Ascending aorta (tissue), 2 donors: ENCODE results near the gene ITGA2B. TPM values are rescaled to one million over a fixed set of nuclear protein-coding genes. Genes with fewer than 3 reads are reported as not detected.
"Not testable (repeated sequence)": the region's sequence is repeated elsewhere in the genome, so short reads cannot be mapped to it uniquely, and the experiment has no call there.

Experiments used
- DNase-seq, 2 donors: peaks; one replicate each; pipeline ENCODE4 v3.0.0-alpha.2; 2019; ENCODE audit warnings: low spot score in 2 of 2
- H3K27ac ChIP-seq, 2 donors: fragments of 200-600 bp; sonication (generic); one replicate each; pipeline ENCODE4 v1.5.1; 2016 to 2017; ENCODE audit warnings: mild to moderate bottlenecking in 1 of 2
- H3K27me3 ChIP-seq: fragments of 200-600 bp; sonication (generic); one replicate; pipeline ENCODE4 v1.5.1; 2017
- H3K36me3 ChIP-seq, 2 donors: fragments of 200-600 bp; sonication (generic); one replicate each; pipeline ENCODE4 v1.5.1; 2016
- H3K4me1 ChIP-seq, 2 donors: fragments of 200-600 bp; sonication (generic); one replicate each; pipeline ENCODE4 v1.5.1; 2016 to 2017; ENCODE audit warnings: mild to moderate bottlenecking in 1 of 2
- H3K4me3 ChIP-seq, 2 donors: fragments of 200-600 bp; sonication (generic); one replicate each; pipeline ENCODE4 v1.5.1; 2016 to 2017; ENCODE audit warnings: mild to moderate bottlenecking in 1 of 2
- H3K9me3 ChIP-seq, 2 donors: fragments of 200-600 bp; sonication (generic); one replicate each; pipeline ENCODE4 v1.5.1; 2016
- intact Hi-C: fragments of 100-400 bp; cut with DNase I; formaldehyde crosslinking; loops from one replicate; pipeline ENCODE4 v1.15.1; 2023
- total RNA-seq: library from RNA; depleted of rRNA; stranded (reverse); fragments of >200 nt; gene quantifications from one replicate; pipeline ENCODE4 v1.1.0, GENCODE V29; 2016
- TF ChIP-seq, protein P1 (sequence below), 3 experiments: fragments of 200-600 bp in 2 of 3; fragments of 450-650 bp in 1 of 3; sonication (generic) in 2 of 3; IDR thresholded peaks; one replicate each; pipeline ENCODE4 v1.5.1; 2016 to 2019; ENCODE audit warnings: antibody characterized with exemption in 3 of 3, mild to moderate bottlenecking in 1 of 3, moderate library complexity in 1 of 3

ITGA2B gene
- total RNA-seq, 1 donor from 2014 or later = not detected

DNA sequence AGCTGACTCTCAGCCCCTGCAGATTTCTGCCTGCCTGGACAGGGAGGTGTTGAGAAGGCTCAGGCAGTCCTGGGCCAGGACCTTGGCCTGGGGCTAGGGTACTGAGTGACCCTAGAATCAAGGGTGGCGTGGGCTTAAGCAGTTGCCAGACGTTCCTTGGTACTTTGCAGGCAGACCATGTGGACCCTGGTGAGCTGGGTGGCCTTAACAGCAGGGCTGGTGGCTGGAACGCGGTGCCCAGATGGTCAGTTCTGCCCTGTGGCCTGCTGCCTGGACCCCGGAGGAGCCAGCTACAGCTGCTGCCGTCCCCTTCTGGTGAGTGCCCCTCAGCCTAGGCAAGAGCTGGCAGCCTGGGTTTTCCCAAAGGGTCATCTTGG, 40.5 kb downstream of the ITGA2B start:
- intact Hi-C loops = no loop called here
- H3K4me1 ChIP-seq = peaks cover 6 to 10% of the 10 kb centered on the region in 2 donors
- peaks cover 29 to 37% of the 10 kb centered on the region in 2 donors for H3K36me3 ChIP-seq
- H3K27ac ChIP-seq = no peak overlapping the region
- TF ChIP-seq, protein P1, sequence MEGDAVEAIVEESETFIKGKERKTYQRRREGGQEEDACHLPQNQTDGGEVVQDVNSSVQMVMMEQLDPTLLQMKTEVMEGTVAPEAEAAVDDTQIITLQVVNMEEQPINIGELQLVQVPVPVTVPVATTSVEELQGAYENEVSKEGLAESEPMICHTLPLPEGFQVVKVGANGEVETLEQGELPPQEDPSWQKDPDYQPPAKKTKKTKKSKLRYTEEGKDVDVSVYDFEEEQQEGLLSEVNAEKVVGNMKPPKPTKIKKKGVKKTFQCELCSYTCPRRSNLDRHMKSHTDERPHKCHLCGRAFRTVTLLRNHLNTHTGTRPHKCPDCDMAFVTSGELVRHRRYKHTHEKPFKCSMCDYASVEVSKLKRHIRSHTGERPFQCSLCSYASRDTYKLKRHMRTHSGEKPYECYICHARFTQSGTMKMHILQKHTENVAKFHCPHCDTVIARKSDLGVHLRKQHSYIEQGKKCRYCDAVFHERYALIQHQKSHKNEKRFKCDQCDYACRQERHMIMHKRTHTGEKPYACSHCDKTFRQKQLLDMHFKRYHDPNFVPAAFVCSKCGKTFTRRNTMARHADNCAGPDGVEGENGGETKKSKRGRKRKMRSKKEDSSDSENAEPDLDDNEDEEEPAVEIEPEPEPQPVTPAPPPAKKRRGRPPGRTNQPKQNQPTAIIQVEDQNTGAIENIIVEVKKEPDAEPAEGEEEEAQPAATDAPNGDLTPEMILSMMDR (IDR thresholded peaks at IDR 0.05) = no peak
- H3K4me3 ChIP-seq = no peak overlapping the region
- no peak for DNase-seq
- no peaks in the 10 kb centered on the region for H3K27me3 ChIP-seq
- H3K9me3 ChIP-seq = no peaks in the 10 kb centered on the region

DNA sequence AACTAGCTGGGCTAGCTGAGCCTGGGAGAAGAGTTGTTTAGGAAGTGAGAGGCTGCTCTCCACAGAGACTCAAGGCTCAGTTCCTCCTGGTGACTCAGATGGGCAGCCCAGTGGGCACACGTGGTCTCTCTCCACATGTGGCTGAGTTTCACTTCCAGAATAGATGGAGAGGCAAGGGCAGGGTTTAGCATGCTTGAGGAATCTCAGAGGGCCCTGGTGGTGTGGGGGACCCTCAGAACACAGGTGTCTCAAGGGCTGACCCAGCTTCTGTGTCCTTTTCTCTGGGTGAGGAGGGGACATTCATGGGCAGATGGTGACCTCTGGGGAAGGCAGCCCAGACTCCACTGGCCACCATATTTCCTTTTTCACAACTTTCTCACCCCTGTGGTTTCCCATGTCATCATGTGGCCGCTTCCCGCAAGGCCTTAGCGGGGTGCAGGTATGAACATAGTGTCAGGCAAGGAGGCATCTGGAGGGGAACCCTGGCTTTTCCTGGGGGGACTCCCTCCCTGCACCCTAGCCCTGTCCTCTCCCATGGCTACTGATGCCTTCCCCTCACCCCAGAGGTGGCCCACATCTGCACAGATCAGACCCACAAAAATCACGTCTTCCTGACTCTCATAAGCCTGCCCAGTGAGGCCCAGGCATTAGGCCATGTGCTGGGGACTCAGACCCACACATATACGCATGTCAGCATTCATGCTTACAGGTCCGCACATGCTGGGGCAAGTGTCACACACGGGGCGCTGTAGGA, 41.0 kb downstream of the ITGA2B start:
- no peak for DNase-seq
- H3K27me3 ChIP-seq = no peaks in the 10 kb centered on the region
- no peaks in the 10 kb centered on the region for H3K9me3 ChIP-seq
- no peak overlapping the region for H3K27ac ChIP-seq
- intact Hi-C loops = no loop called here
- peaks cover 6 to 10% of the 10 kb centered on the region in 2 donors for H3K4me1 ChIP-seq
- H3K36me3 ChIP-seq = peaks cover 29 to 37% of the 10 kb centered on the region in 2 donors
- no peak overlapping the region for H3K4me3 ChIP-seq
- TF ChIP-seq, protein P1 (IDR thresholded peaks at IDR 0.05) = no peak

DNA sequence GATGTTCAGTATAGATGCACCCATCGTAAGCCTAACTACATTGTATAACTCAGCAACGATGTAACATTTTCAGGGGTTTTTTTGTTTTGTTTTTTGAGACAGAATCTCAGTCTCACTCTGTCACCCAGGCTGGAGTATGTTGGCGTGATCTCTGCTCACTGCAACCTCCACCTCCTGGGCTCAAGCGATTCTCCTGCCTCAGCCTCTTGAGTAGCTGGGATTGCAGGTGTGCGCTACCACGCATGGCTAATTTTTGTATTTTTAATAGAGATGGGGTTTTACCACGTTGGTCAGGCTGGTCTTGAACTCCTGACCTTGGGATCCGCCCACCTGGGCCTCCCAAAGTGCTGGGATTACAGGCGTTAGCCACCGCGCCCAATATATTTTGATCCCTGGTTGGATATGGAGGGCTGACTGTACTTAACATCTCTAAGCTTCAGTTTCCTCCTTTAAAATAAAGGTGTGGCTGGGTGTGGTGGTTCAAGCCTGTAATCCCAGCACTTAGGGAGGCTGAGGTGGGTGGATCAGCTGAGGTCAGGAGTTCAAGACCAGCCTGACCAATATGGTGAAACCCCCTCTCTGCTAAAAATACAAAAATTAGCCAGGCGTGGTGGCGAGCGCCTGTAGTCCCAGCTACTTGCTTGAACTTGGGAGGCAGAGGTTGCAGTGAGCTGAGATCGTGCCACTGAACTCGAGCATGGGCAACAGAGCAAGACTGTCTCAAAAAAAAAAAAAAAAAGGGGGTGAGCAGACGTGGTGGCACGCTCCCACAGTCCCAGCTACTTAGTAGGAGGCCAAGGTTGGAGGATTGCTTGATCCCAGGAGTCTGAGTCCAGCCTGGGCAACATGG, 42.0 kb downstream of the ITGA2B start:
- H3K4me3 ChIP-seq, H3K27me3 ChIP-seq, H3K9me3 ChIP-seq, H3K27ac ChIP-seq, DNase-seq, H3K4me1 ChIP-seq, intact Hi-C loops: not testable (repeated sequence)
- H3K36me3 ChIP-seq = peaks cover 26 to 32% of the 10 kb centered on the region in 2 donors

DNA sequence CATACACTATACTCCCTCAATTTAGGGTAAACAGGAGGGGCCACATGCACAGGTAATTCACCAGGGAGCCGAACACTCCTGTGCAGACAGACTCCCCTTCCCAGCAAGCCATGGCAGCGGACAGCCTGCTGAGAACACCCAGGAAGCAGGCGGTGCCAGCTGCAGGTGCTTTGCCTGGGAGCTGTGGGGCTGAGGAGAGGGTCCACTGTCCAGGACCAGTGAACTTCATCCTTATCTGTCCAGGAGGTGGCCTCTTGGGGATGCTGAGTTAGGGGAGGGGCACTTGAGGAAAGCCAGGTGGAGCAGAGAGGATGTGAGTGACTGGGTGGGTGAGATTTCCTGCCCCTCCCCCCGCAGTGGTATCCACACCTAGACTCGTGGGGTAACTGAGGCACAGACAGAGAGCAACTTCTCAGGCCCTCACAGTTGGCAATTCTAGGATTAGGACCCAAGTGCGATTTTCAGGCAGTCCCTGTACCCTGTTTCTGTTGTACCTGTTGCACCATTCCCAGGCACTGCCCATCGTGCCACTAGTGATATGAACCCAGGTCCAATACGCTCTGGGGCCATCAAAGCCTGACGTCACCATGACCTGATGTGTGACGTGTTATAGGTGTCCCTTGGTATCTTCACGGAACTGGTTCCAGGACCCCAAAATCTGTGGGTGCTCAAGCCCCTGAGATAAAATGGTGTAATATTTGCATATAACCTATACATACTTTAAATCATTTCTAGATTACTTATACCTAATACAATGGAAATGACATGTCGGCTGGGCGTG, 43.2 kb downstream of the ITGA2B start:
- TF ChIP-seq, protein P1 (IDR thresholded peaks at IDR 0.05) = no peak
- Histone ChIP-seq H3K36me3 (peaks cover 18 to 20% of the 10 kb centered on the region in 2 donors), H3K27me3 (no peaks in the 10 kb centered on the region), H3K4me1 (peaks cover 6 to 10% of the 10 kb centered on the region in 2 donors), H3K4me3 (peak overlapping the region; percentile 79 to 89), H3K27ac (peak overlapping the region in 1 of 2 donors; percentile 79), H3K9me3 (no peaks in the 10 kb centered on the region)
- intact Hi-C loops = no loop called here
- DNase-seq = no peak

DNA sequence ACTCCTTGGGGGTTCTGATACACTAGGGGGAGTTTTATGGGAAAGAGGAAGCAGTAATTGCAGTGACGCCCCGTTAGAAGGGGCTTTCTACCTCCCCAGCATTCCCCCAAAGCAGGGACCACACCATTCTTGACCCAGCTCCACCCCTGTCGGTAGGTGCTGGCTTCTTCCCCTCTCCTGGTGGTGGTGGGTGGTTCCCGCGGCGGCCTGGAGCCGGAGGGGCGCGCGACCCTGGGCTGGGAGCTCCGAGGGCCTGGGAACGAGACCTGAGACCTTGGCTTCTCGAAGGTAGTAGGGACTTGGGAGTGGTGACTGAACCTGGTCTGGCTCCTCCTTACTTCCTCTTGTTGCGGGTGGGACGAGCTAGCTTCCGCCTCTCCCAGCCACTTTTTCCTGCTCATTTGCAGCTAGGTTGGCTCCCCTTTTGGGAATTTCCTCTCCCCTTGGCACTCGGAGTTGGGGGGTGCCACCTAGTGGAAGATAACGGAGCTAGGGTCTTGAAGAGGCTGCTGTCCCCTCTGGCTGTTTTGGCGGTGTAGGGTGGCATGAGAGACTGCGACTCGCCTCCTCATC, 43.9 kb downstream of the ITGA2B start:
- Histone ChIP-seq H3K36me3 (peaks cover 12 to 13% of the 10 kb centered on the region in 2 donors), H3K4me3 (peak overlapping the region; percentile 79 to 89), H3K27ac (peak overlapping the region; percentile 77 to 79), H3K9me3 (no peaks in the 10 kb centered on the region), H3K4me1 (peaks cover 6 to 10% of the 10 kb centered on the region in 2 donors), H3K27me3 (no peaks in the 10 kb centered on the region)
- TF ChIP-seq, protein P1 (IDR thresholded peaks at IDR 0.05) = peak in 2 of 3 experiments; percentile 21 to 40
- no peak for DNase-seq
- intact Hi-C loops = loop anchor here (2.0 kb wide), 1 partner anchor 21 kb away; the partner anchor contains the start of gene SLC25A39
